ENCODE measurements around the gene CDK1. TPM values are rescaled to one million over a fixed set of nuclear protein-coding genes. Genes with fewer than 3 reads are reported as not detected.
"Not testable (repeated sequence)": the region's sequence is repeated elsewhere in the genome, so short reads cannot be mapped to it uniquely, and the experiment has no call there.

CDK1 gene
- total RNA-seq, 1 experiment from 2014 or later: 78.9 TPM

GRCh38 chr10:60835049-60835448, 56.8 kb downstream of the CDK1 start:
- Histone ChIP-seq H2BK12ac (ENCODE audit: insufficient read length, low read depth, low read length) (no peak overlapping the region), H4K5ac (ENCODE audit: insufficient read length, low read depth, low read length) (no peak overlapping the region), H3K79me1 (ENCODE audit: insufficient read depth, low read depth, low read length, poor library complexity, severe bottlenecking) (no peaks in the 10 kb centered on the region), H3K9ac (ENCODE audit: extremely low read depth, insufficient read length, low read length) (no peak overlapping the region), H3K4me1 (ENCODE audit: insufficient read depth, low read length) (no peaks in the 10 kb centered on the region), H3K23me2 (ENCODE audit: insufficient read length, low read depth, low read length, poor library complexity, severe bottlenecking) (no peaks in the 10 kb centered on the region), H3K27ac (ENCODE audit: insufficient read length, low read depth, low read length) (no peak overlapping the region), H3K18ac (ENCODE audit: insufficient read length, low read depth, low read length) (no peak overlapping the region), H4K8ac (replicated peaks; ENCODE audit: insufficient read length, low read depth, low read length) (no peak overlapping the region), H3K14ac (ENCODE audit: insufficient read depth, low read length) (no peak overlapping the region), H3K4ac (ENCODE audit: low read depth, low read length) (no peak overlapping the region), H2BK15ac (ENCODE audit: low read depth, low read length) (no peak overlapping the region), H4K20me1 (ENCODE audit: control insufficient read depth, insufficient read depth, insufficient read length) (no peaks in the 10 kb centered on the region), H3T11ph (ENCODE audit: low read length) (no peak overlapping the region), H3K79me2 (ENCODE audit: insufficient read depth, low read length) (no peaks in the 10 kb centered on the region), H3K27me3 (ENCODE audit: insufficient read depth, low read length) (no peaks in the 10 kb centered on the region), H3K4me2 (ENCODE audit: insufficient read depth, insufficient read length, low read length) (no peak overlapping the region), H2AK5ac (ENCODE audit: insufficient read length, low read length) (no peak overlapping the region), H3K56ac (ENCODE audit: insufficient read length, low read depth, low read length) (no peak overlapping the region), H2AFZ (ENCODE audit: low read length) (no peak overlapping the region), H4K91ac (ENCODE audit: insufficient read length, low read depth, low read length) (no peak overlapping the region), H2BK120ac (ENCODE audit: low read depth, low read length, poor library complexity, severe bottlenecking) (no peak overlapping the region), H2BK20ac (ENCODE audit: low read depth, low read length, poor library complexity, severe bottlenecking) (peak overlapping the region; percentile 7), H3K23ac (ENCODE audit: insufficient read length, low read depth, low read length) (no peak overlapping the region), H3K9me3 (ENCODE audit: control insufficient read depth, low read depth, low read length) (no peaks in the 10 kb centered on the region), H2BK5ac (ENCODE audit: insufficient read length, low read length) (no peak overlapping the region)
- Mint-ChIP-seq H3K27me3 (ENCODE audit: low read depth) (no peaks in the 10 kb centered on the region), H3K36me3 (ENCODE audit: insufficient read depth in 1 of 3, low read depth in 3 of 3) (no peaks in the 10 kb centered on the region), H3K27ac (no peak overlapping the region; a peak in 1 of 7 replicates), H3K4me1 (no peaks in the 10 kb centered on the region), H3K4me3 (no peak overlapping the region), H3K9me3 (no peaks in the 10 kb centered on the region)
- TF ChIP-seq CTCF (conservative IDR thresholded peaks at IDR 0.05): no peak
- DNase-seq: no peak
- no CpG with 5 or more reads among the region's 2 CpGs for WGBS (ENCODE audit: extremely low coverage, insufficient read length, low lambda C conversion rate)

DNA sequence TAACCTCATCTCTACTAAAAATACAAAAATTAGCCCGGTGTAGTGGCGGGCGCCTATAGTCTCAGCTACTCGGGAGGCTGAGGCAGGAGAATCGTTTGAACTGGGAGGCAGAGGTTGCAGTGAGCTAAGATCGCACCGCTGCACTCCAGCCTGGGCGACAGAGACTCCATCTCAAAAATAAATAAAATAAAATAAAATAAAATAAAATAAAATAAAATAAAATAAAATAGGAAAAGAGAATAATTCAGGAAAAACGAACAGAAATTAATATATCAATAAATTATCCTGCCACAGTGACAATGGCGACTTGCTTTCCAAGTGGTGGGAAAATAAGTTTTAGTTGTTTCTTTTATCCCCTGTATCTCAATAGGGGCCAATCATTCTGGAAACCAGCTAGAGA, 62.9 kb downstream of the CDK1 start:
- H4K5ac ChIP-seq (ENCODE audit: insufficient read length, low read depth, low read length); H3T11ph ChIP-seq (ENCODE audit: low read length); H3K27ac Mint-ChIP-seq; H3K9me3 Mint-ChIP-seq; H3K4me1 ChIP-seq (ENCODE audit: insufficient read depth, low read length); H3K23ac ChIP-seq (ENCODE audit: insufficient read length, low read depth, low read length); H2BK20ac ChIP-seq (ENCODE audit: low read depth, low read length, poor library complexity, severe bottlenecking); H3K9me3 ChIP-seq (ENCODE audit: control insufficient read depth, low read depth, low read length); DNase-seq; H3K27me3 ChIP-seq (ENCODE audit: insufficient read depth, low read length); H2BK15ac ChIP-seq (ENCODE audit: low read depth, low read length); H3K14ac ChIP-seq (ENCODE audit: insufficient read depth, low read length); H3K56ac ChIP-seq (ENCODE audit: insufficient read length, low read depth, low read length); H4K8ac ChIP-seq (replicated peaks; ENCODE audit: insufficient read length, low read depth, low read length); H3K79me1 ChIP-seq (ENCODE audit: insufficient read depth, low read depth, low read length, poor library complexity, severe bottlenecking); H3K23me2 ChIP-seq (ENCODE audit: insufficient read length, low read depth, low read length, poor library complexity, severe bottlenecking); H4K20me1 ChIP-seq (ENCODE audit: control insufficient read depth, insufficient read depth, insufficient read length); H3K4ac ChIP-seq (ENCODE audit: low read depth, low read length); H3K9ac ChIP-seq (ENCODE audit: extremely low read depth, insufficient read length, low read length); H3K18ac ChIP-seq (ENCODE audit: insufficient read length, low read depth, low read length); H3K27ac ChIP-seq (ENCODE audit: insufficient read length, low read depth, low read length); H3K4me3 Mint-ChIP-seq; H2BK12ac ChIP-seq (ENCODE audit: insufficient read length, low read depth, low read length); H3K79me2 ChIP-seq (ENCODE audit: insufficient read depth, low read length); H2BK5ac ChIP-seq (ENCODE audit: insufficient read length, low read length); H3K4me1 Mint-ChIP-seq; H2AK5ac ChIP-seq (ENCODE audit: insufficient read length, low read length); H3K27me3 Mint-ChIP-seq (ENCODE audit: low read depth); H4K91ac ChIP-seq (ENCODE audit: insufficient read length, low read depth, low read length); H2BK120ac ChIP-seq (ENCODE audit: low read depth, low read length, poor library complexity, severe bottlenecking); H3K36me3 Mint-ChIP-seq (ENCODE audit: insufficient read depth in 1 of 3, low read depth in 3 of 3); H2AFZ ChIP-seq (ENCODE audit: low read length); H3K4me2 ChIP-seq (ENCODE audit: insufficient read depth, insufficient read length, low read length): not testable (repeated sequence)
- no CpG with 5 or more reads among the region's 10 CpGs for WGBS (ENCODE audit: extremely low coverage, insufficient read length, low lambda C conversion rate)
